Breast epithelium (tissue), 4 donors: ENCODE results near the gene TEKTIP1. TPM values are rescaled to one million over a fixed set of nuclear protein-coding genes. Genes with fewer than 3 reads are reported as not detected.
A peak's percentile ranks its signal among the peaks of the same experiment; 100 is the strongest.

Experiments used
- DNase-seq, 2 donors: peaks; one replicate each; pipeline ENCODE4 v3.0.0-alpha.2; 2019; ENCODE audit warnings: low spot score in 2 of 2
- H3K27ac ChIP-seq, 2 donors: fragments of 200-600 bp; sonication (generic) in 1 of 2; one replicate each; pipeline ENCODE4 v1.5.1; 2016 to 2019; ENCODE audit warnings: mild to moderate bottlenecking in 1 of 2
- H3K27me3 ChIP-seq, 2 donors: fragments of 200-600 bp; sonication (generic) in 1 of 2; one replicate each; pipeline versions ENCODE4 v1.5.1 to v1.6.0; 2017 to 2019; ENCODE audit warnings: control low read depth in 1 of 2, mild to moderate bottlenecking in 1 of 2
- H3K36me3 ChIP-seq: fragments of 200-600 bp; one replicate; pipeline ENCODE4 v1.5.1; 2019
- H3K4me1 ChIP-seq, 2 donors: fragments of 200-600 bp; sonication (generic); one replicate each; pipeline ENCODE4 v1.5.1; 2016 to 2019; ENCODE audit warnings: control low read depth in 1 of 2
- H3K4me3 ChIP-seq, 3 donors: fragments of 200-600 bp; sonication (generic); 1 replicate in 2 of 3; 2 replicates in 1 of 3; pipeline ENCODE4 v1.5.1; 2016 to 2019; ENCODE audit warnings: mild to moderate bottlenecking in 3 of 3, moderate library complexity in 2 of 3
- H3K9me3 ChIP-seq, 2 donors: fragments of 200-600 bp; sonication (generic) in 1 of 2; one replicate each; pipeline ENCODE4 v1.5.1; 2016 to 2019; ENCODE audit warnings: control low read depth in 1 of 2
- POLR2A ChIP-seq: fragments of 450-650 bp; IDR thresholded peaks from one replicate; pipeline ENCODE4 v1.6.1; 2016; ENCODE audit warnings: antibody characterized with exemption, mild to moderate bottlenecking, moderate library complexity
- POLR2AphosphoS5 ChIP-seq, 3 donors: sonication (generic); formaldehyde crosslinking; IDR thresholded peaks; one replicate each; pipeline ENCODE4 v1.6.1; 2017; ENCODE audit warnings: antibody characterized with exemption in 3 of 3
- intact Hi-C: fragments of 100-400 bp; cut with DNase I; formaldehyde crosslinking; loops from one replicate; pipeline ENCODE4 v1.15.1; 2023; ENCODE audit warnings: low total_unique reads
- total RNA-seq, 3 donors: library from RNA; depleted of rRNA; stranded (reverse); fragments of >200 nt; gene quantifications; one replicate each; pipeline ENCODE4 v1.1.0, GENCODE V29; 2016
- TF ChIP-seq, protein P1 (sequence below), 3 donors: fragments of 450-650 bp; IDR thresholded peaks; one replicate each; pipeline ENCODE4 v1.5.1; 2016 to 2017; ENCODE audit warnings: antibody characterized with exemption in 3 of 3, mild to moderate bottlenecking in 3 of 3, moderate library complexity in 3 of 3

TEKTIP1 gene
- total RNA-seq, 3 donors from 2014 or later, result 2.0 TPM; not detected in 2

- Histone ChIP-seq H3K9me3 (no peaks in the 10 kb centered on the region), H3K36me3 (no peaks in the 10 kb centered on the region), H3K27me3 (no peaks in the 10 kb centered on the region), H3K4me1 (peaks cover 5 to 6% of the 10 kb centered on the region in 2 donors), H3K27ac (peak overlapping the region; percentile 92 to 97), H3K4me3 (peak overlapping the region; percentile 77 to 98 (median 88))
- no peak for DNase-seq
- intact Hi-C loops, result no loop called here
- no peak for TF ChIP-seq POLR2AphosphoS5 (IDR thresholded peaks at IDR 0.05)
- TF ChIP-seq, protein P1, sequence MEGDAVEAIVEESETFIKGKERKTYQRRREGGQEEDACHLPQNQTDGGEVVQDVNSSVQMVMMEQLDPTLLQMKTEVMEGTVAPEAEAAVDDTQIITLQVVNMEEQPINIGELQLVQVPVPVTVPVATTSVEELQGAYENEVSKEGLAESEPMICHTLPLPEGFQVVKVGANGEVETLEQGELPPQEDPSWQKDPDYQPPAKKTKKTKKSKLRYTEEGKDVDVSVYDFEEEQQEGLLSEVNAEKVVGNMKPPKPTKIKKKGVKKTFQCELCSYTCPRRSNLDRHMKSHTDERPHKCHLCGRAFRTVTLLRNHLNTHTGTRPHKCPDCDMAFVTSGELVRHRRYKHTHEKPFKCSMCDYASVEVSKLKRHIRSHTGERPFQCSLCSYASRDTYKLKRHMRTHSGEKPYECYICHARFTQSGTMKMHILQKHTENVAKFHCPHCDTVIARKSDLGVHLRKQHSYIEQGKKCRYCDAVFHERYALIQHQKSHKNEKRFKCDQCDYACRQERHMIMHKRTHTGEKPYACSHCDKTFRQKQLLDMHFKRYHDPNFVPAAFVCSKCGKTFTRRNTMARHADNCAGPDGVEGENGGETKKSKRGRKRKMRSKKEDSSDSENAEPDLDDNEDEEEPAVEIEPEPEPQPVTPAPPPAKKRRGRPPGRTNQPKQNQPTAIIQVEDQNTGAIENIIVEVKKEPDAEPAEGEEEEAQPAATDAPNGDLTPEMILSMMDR (IDR thresholded peaks at IDR 0.05), result no peak
- TF ChIP-seq POLR2A, result no peak
Observed at GRCh38 chr19:3499738-3500428, 39.1 kb upstream of the TEKTIP1 start.

DNA sequence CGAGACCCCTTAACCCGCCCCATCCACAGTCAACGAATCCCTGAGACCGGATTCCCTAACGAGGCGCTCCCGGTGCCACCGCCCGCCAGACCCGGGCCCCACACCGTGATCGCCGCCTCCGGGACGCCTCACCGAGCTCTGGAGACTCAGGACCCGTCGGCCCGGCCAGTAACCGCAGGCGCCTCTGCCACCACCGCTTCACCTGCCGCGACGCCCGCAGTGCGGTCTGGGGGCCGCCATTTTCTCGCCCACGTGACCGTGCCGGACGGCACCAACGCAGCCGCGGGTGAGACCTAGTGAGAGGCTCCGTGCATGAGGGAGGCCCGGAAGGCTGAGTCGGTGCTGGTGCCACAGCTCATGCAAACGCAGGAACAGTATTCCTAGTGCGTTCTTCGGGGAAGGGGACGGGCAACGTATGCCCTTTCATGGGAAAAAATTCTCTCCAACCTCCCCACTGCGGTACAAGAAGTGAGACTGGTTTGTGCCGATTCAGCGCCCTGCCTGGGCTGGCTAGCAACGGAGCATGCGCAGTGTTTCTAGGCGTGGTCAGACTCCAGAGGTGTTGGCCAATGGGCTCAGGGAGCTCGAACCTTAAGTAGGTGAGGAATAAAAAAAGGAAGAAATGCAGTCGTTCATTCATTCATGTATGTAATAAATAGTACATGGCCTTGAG lies 38.4 kb upstream of the TEKTIP1 start, which contains the start of gene DOHH:
TSS of gene DOHH (minus strand) at position 246 of the 673 bp plus-strand sequence. CDS start 3,860 bp downstream, outside the sequence.
- intact Hi-C loops, result no loop called here
- DNase-seq, result peak; percentile 94 to 95
- no peaks in the 10 kb centered on the region for H3K36me3 ChIP-seq

GRCh38 chr19:3501780-3502179 lies 37.2 kb upstream of the TEKTIP1 start:
- Histone ChIP-seq H3K9me3 (no peaks in the 10 kb centered on the region), H3K27me3 (no peaks in the 10 kb centered on the region), H3K27ac (no peak overlapping the region), H3K4me3 (no peak overlapping the region), H3K36me3 (no peaks in the 10 kb centered on the region), H3K4me1 (peaks cover 6 to 8% of the 10 kb centered on the region in 2 donors)
- DNase-seq, result no peak
- no peak for TF ChIP-seq POLR2A
- no peak for TF ChIP-seq POLR2AphosphoS5 (IDR thresholded peaks at IDR 0.05)
- TF ChIP-seq, protein P1 (IDR thresholded peaks at IDR 0.05), result no peak
- intact Hi-C loops, result no loop called here

More for the DNA sequence above, 38.4 kb upstream of the TEKTIP1 start, which contains the start of gene DOHH:
- Histone ChIP-seq H3K27me3 (no peaks in the 10 kb centered on the region), H3K4me3 (peak within 1 kb of the TSS; percentile 77 to 98 (median 88)), H3K9me3 (no peaks in the 10 kb centered on the region), H3K27ac (peak within 1 kb of the TSS; percentile 92 to 97), H3K4me1 (peaks cover 5 to 6% of the 10 kb centered on the region in 2 donors)
- TF ChIP-seq POLR2AphosphoS5 (IDR thresholded peaks at IDR 0.05) (peak; percentile 92 to 97 (median 94)), POLR2A (no peak)
- TF ChIP-seq, protein P1 (IDR thresholded peaks at IDR 0.05), result no peak

GRCh38 chr19:3503036-3503572 lies 35.9 kb upstream of the TEKTIP1 start:
- H3K27ac ChIP-seq, result no peak overlapping the region
- H3K27me3 ChIP-seq, result no peaks in the 10 kb centered on the region
- H3K36me3 ChIP-seq, result no peaks in the 10 kb centered on the region
- no peaks in the 10 kb centered on the region for H3K9me3 ChIP-seq
- intact Hi-C loops, result no loop called here
- no peak for TF ChIP-seq POLR2AphosphoS5 (IDR thresholded peaks at IDR 0.05)
- TF ChIP-seq, protein P1 (IDR thresholded peaks at IDR 0.05), result no peak
- no peak for TF ChIP-seq POLR2A
- peaks cover 6 to 14% of the 10 kb centered on the region in 2 donors for H3K4me1 ChIP-seq
- no peak for DNase-seq
- no peak overlapping the region for H3K4me3 ChIP-seq
